GM12872 (cell line): ENCODE data around the gene ADAMTS7.

Source experiments
- TF ChIP-seq, protein P1 (sequence below): IDR thresholded peaks from 3 replicates; pipeline ENCODE4 v1.5.1; 2011; ENCODE audit warnings: low read depth, mild to moderate bottlenecking, low read length, moderate library complexity; ENCODE audit not compliant: insufficient read depth

ADAMTS7 gene

DNA sequence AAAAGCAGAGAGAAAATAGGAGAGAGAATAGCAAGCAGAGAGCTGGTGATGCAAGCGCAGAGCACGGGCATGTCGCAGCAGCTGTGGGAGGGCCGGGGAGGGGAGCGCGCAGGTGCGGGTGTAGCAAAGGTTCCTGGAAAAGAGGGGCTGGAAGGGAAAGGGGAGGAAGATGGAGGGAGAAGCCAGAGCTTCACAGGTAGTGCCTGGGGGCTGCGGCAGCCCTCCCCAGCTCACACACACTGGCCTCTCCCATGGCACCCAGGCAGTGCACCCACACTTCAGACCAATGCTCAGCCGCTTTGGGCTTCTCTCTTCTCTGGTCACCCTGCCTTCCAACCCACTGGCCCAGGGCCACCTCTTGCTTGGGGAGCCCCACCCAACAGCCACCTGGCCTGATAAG lies 72.1 kb downstream of the ADAMTS7 start:
- TF ChIP-seq, protein P1, sequence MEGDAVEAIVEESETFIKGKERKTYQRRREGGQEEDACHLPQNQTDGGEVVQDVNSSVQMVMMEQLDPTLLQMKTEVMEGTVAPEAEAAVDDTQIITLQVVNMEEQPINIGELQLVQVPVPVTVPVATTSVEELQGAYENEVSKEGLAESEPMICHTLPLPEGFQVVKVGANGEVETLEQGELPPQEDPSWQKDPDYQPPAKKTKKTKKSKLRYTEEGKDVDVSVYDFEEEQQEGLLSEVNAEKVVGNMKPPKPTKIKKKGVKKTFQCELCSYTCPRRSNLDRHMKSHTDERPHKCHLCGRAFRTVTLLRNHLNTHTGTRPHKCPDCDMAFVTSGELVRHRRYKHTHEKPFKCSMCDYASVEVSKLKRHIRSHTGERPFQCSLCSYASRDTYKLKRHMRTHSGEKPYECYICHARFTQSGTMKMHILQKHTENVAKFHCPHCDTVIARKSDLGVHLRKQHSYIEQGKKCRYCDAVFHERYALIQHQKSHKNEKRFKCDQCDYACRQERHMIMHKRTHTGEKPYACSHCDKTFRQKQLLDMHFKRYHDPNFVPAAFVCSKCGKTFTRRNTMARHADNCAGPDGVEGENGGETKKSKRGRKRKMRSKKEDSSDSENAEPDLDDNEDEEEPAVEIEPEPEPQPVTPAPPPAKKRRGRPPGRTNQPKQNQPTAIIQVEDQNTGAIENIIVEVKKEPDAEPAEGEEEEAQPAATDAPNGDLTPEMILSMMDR, result no peak

DNA sequence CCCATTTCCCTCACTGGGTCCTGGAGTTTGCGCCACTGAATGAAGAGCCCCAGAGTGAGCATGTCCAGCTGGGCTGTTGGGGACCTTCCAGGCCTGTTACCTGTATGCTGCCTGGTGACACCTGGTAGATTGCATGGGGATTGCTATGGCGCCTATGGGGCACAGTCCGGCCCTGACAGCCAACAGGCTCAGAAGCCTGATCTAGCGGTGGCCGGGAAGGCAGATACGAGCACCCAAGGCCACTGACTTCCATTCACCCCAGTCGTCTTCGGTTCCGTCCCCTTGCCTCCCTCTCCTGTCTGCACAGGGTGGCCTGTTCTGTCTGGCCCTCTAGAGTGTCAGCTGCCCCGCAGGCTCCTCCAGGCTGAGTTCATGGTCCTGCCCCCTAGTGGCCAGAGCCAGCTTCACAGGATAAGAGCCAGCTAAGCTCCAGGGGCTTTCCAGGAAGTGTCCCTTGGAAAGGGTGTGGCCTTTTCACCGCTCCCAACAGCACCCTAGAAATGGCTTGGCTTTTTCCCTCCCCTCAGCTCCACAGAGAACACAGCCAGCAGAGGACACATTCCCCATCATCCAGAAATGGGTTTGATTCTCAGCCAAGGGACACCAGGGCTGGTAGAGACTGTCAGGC lies 73.2 kb downstream of the ADAMTS7 start:
- TF ChIP-seq, protein P1, result peak; percentile 82

DNA sequence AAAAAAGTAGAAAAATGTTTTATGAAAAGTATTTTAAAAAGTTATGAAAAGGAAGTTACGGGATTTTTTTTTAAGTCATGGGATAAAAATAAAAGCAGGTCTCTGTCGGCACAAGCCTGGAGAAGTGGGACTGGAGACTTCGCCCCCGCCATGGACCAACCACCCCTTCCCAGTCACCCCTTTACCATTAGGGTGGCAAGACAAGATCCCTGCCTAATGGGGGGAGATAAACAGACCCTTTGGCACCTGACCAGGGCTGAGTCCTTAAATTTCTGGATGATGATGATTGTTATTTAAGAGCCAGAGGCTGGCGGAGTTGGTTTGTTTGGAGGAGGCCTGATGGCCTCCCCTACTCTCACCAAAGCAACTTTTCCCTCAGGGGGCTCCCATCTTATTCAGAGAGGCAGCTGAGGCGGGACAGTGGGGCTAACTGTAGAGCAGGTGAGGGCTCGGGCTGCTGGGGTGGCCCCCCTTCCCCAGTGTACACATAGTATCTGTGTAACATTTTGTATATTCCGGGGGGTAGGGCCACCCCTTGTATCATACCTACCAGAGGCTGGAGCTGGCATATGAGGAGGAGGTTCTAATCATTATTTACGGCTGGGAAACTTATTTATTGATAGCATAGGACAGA lies 74.0 kb downstream of the ADAMTS7 start:
- TF ChIP-seq, protein P1, result no peak

DNA sequence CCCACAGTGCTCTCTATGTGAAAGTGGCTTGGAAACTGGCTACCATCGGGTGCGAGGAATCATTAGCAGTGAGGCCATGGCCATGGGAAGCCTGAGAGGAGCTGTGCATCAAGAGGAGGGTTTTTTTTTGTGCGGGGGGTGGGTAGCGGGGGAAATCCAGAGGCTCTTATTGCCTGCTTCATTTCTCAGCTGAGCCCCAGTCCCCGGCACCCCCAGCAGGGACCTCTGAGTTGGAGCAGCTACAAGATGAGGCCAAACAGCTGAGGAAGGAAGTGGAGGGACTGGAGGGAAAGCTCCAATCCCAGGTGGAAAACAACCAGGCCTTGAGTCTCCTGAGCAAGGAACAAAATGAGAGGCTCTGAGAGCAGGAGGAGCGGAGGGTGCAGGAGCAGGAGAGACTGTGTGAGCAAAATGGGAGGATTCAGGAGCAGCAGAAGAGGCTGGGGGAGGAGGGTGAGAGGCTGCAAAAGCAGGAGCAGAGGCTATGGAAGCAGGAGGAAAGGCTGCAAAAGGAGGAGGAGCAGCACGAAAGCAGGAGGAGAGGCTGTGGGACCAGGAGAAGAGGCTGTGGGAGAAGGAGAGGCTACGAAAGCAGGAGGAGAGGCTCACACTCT lies 76.7 kb downstream of the ADAMTS7 start:
- TF ChIP-seq, protein P1, result no peak

DNA sequence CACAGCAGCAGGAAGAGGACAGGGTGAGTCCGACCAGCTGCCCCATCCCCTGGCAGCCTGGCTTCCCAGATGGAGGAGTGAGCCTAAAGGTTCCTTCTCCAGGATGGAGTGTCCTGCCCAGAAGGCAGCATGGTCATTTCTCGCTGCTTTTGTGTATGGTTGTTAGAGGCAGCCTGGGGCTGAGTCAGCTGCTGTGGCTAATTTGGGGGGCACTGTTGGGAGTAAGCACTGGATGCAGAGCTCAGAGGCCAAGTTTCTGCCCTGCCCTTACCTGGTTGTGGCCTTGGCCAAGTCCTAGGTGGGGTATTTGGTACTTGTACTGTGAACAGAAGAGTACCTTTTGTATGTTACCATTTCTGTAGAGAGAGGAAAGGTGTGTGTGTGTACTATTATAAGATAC lies 78.6 kb downstream of the ADAMTS7 start:
- TF ChIP-seq, protein P1, result no peak

DNA sequence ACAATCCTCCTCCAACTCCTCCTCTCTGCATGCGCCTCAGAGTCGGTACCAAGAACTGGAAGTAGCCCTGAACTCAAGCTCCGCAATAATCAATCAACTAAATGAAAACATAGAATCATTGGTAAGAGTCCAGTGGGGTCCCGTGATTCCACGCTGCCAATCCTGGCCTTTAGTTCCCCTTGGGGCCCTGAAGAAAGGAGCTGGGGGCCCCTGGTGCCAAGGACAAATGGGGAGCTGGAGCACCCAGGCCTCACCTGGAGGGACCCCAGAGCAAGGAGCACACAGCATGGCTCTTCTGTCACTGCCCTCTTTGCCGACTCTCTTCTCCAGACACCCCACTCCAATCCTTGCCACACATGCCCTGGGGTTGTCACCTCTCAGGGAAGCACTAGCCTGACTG lies 80.3 kb downstream of the ADAMTS7 start:
- TF ChIP-seq, protein P1, result no peak

DNA sequence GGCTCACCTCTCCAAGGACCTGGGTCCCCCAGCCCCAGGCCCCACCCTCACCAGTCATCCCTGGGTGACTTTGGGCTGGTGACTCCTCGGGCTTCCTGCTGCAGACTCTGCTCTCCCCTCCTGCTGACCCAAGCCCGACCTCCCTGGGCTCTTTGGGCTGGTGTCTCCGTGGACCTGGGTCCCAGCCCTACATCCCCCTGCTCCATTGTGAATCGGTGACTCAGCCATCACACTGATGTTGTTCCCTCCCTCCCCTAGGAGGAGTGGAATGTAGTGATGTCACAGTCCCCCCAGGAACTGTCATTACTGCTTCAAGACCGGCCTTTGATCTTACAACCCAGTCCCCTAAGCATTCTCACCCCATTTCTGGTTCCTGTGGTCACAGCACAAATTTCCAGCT lies 83.7 kb downstream of the ADAMTS7 start:
- TF ChIP-seq, protein P1, result no peak
